GM19240 (cell line): Measurements from ENCODE around the gene CELF3.
"Not testable (repeated sequence)": the region's sequence is repeated elsewhere in the genome, so short reads cannot be mapped to it uniquely, and the experiment has no call there.

Source experiments
- DNase-seq: peaks from one replicate; pipeline ENCODE4 v3.0.0; 2011; ENCODE audit warnings: low spot score; ENCODE audit not compliant: insufficient read length

Gene CELF3

GRCh38 chr1:151703813-151704212, 12.8 kb downstream of the CELF3 start:
- no peak for DNase-seq

DNA sequence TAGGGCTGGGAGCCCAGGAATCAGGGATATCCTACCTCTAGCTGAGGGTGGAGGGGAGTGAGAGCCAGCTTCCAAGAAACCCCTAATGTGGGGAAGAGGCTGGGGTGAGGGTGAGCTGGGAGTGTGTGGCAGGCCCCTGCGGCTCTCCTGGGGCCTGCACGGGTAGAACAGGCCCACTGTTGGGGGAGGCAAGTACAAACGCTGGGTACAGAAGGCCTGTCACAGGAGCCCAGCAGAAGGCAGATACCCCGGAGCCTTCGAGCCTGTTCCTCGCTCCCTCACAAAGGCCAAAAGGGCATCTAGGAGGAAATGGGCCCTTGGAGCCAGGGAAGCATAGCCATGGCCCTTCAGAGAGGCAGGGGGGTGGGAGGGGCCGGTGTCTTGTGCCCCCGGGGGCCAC, 13.7 kb downstream of the CELF3 start:
- no peak for DNase-seq

DNA sequence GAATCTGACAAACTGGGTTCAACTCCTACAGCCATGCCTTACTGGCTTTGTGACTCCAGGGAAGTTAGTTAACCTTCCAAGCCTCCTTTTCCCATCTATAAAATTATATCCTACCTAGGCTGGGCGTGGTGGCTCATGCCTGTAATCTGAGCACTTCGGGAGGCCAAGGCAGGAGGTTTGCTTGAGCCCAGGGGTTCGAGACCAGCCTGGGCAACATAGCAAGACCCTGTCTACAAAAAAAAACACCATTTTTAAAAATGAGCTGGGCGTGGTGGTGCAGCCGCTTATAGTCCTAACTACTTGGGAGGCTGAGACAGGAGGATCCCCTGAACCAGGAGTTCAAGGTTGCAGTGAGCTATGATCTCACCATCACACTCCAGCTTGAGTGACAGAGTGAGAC, 15.1 kb downstream of the CELF3 start:
- DNase-seq: no peak

GRCh38 chr1:151693057-151693651, 23.4 kb downstream of the CELF3 start:
- DNase-seq: no peak

DNA sequence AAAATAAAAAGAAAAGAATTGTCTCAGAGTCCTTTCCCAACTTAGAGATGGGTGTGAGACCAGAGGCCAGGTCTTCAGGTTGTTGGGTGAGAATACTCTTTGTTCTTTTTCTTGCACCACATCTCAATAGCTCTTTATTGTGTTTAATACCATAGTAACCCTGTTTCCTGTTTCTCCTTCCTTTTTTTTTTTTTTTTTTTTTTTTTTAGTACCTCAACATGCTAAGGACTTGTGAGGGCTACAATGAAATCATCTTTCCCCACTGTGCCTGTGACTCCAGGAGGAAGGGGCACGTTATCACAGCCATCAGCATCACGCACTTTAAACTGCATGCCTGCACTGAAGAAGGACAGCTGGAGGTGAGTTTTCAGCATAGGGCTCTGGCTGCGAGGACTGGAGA, 24.4 kb downstream of the CELF3 start:
- no peak for DNase-seq

GRCh38 chr1:151689494-151689893, 27.1 kb downstream of the CELF3 start:
- no peak for DNase-seq

- no peak for DNase-seq
Observed at GRCh38 chr1:151686561-151686960, 30.0 kb downstream of the CELF3 start.

GRCh38 chr1:151684128-151684527, 32.5 kb downstream of the CELF3 start:
- DNase-seq: no peak

DNA sequence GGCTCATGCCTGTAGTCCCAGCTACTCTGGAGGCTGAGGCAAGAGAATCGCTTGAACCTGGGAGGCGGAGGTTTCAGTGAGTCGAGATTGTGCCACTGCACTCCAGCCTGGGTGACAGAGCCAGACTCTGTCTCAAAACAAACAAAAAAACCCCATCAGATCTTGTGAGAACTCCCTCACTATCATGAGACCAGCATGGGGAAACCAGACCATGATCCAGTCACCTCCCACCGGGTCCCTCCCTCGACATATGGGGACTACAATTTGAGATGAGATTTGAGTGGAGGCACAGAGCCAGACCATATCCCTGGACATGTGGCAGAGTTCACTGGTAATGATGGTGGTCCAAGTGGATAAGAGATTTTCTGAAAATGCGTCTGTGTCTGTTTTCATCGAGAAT, 33.7 kb downstream of the CELF3 start:
- DNase-seq: not testable (repeated sequence)

- no peak for DNase-seq
Observed at GRCh38 chr1:151681923-151682322, 34.7 kb downstream of the CELF3 start.

- no peak for DNase-seq
Observed at GRCh38 chr1:151680826-151681225, 35.8 kb downstream of the CELF3 start.

DNA sequence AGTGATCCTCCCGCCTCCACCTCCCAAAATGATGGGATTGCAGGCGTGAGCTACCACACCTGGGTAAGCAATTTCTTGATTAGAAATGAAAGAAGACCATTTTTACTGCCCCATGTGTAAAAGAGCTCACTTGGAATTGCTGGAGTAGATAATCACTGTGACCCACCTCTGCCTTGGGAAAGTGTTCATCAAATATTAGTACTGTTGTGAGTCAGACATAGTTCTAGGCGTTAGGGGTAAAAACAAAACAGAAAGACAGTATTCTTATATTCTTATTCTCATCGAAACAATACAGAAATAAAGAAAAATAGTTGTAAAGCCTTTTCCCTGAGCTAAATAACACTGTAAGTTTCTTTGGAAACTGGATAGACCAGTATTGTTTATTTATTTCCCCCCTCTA, 36.2 kb downstream of the CELF3 start:
- DNase-seq: no peak

- no peak for DNase-seq
Observed at GRCh38 chr1:151673407-151673806, 43.2 kb downstream of the CELF3 start.

GRCh38 chr1:151670036-151670675, 46.4 kb downstream of the CELF3 start:
- not testable (repeated sequence) for DNase-seq

DNA sequence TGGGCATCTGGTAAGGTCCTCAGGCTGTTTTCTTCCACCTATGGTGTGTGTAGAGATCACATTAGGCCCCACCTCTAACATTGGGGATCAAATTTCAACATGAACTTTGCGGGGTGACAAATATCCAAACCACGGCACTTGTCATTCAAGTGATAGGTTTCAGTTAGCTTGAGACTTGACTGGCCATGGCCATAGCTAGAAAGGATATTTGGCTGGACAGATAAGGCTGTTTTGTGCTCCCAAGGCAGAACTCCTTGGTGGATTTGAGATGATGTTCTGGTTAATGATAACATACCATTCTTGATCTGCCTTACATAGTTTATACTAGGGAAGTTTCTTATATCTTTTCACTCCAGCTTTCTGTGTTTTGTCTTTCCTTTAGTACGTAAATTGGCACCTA, 48.5 kb downstream of the CELF3 start:
- no peak for DNase-seq

DNA sequence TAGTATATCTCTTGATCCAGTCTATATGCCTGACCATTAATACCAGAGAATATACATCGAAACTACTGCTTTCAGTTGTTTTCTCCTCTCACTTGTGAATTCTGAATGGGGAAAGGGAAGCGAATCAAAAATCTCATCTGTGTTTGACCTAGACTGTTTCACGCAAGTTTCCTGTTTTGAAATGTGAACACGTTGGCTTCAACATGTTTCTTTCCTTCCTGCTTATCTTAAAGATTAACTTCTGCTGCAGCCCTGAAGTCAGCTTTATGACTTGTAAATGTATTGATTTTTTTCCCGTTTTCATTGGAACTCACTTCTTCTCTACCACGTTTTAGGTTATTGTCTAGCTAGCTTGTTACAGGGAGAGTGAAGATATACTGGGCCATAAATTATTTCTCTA, 54.9 kb downstream of the CELF3 start:
- DNase-seq: no peak

GRCh38 chr1:151655371-151655770, 61.2 kb downstream of the CELF3 start:
- DNase-seq: no peak

GRCh38 chr1:151653397-151653796, 63.2 kb downstream of the CELF3 start:
- no peak for DNase-seq
